GM19043 (cell line): ENCODE results near the gene KRT82.

Source experiments
- ATAC-seq: cut with Tn5 transposase; IDR thresholded peaks from one replicate; pipeline ENCODE4 v1.9.1; 2021; ENCODE audit warnings: low read depth; ENCODE audit not compliant: unreplicated experiment

KRT82 gene

DNA sequence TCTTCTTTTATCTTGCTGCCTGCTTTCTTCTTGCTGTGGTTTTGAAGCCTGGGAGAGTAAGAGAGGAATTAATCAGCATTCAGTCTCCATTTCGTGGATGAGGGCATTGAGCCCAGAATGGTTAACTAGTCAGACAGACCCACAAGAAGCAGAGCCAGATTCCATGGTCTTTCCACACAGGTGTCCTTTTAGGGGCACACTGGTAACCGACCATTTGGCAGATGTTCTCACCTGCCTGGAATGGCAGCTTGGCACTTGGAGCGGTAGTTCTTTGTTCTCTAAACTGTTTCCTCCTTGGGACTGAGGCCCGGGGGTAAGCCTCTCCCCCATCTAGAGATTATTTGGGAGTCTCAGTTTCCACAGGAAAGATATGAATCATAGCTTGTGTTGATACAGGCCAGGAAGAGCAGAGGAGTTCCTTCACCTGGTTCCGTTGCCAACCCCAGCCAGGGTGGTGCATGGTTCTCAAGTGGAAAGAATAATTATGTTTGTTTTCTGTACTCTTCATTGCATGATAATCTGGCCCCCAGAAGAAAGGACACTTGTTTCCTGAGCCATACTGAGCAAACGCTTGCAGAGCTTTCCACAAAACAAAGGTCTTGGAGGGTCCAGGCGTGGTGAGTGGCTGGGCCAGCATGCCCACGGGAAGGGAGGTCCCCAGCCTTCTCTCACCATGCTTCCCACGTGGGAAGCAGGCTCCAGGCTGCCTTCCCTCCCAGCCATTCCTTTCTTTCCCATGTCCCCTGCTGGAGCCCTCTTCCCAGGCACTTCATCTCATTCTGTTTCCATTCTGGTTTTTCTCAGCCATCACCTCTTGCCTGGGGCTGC lies 30.1 kb upstream of the KRT82 start:
- ATAC-seq = no peak

GRCh38 chr12:52435659-52435999 lies 29.5 kb upstream of the KRT82 start:
- ATAC-seq = no peak

- no peak for ATAC-seq
Observed at GRCh38 chr12:52434760-52435530, 28.8 kb upstream of the KRT82 start.

DNA sequence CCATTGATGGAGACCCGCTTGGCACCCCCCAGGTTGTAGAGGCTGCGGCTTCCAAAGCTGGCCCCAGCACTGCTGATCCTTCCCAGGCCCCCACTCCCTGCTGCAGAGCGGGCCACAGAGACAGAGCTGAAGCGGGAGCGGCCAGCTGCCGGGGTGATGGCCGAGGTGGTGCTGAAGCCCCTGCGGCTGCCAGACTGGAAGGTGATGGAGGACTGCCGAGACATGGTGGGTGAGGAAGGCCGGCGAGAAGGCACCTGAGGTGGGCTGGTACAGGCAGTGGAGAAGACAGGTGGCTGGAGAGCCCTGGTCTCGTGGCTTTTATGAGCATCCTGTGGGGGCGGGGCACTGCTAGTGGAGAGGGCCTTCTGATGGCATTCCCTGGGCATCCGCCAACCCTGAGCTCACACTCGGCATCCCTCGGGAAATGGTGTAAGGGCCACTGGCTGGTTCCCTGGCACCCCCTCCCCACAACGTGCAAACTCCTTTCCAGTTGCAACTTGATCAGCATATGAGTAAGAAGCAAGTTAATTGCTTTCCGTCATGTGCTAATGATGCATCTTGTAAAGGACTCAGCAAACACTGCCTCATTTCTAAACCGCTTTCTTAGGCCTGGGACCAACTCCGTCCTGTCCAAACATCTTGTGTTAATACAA lies 28.1 kb upstream of the KRT82 start, which contains the start of gene KRT75:
TSS of gene KRT75 (minus strand) at position 291 of the 653 bp plus-strand sequence. CDS start at position 224, 67 bp downstream.
- ATAC-seq = no peak

- ATAC-seq = no peak
Observed at GRCh38 chr12:52433501-52434080, 27.5 kb upstream of the KRT82 start.

GRCh38 chr12:52432559-52433207 lies 26.5 kb upstream of the KRT82 start:
- no peak for ATAC-seq

- ATAC-seq = no peak
Observed at GRCh38 chr12:52428121-52428520, 22.0 kb upstream of the KRT82 start.

DNA sequence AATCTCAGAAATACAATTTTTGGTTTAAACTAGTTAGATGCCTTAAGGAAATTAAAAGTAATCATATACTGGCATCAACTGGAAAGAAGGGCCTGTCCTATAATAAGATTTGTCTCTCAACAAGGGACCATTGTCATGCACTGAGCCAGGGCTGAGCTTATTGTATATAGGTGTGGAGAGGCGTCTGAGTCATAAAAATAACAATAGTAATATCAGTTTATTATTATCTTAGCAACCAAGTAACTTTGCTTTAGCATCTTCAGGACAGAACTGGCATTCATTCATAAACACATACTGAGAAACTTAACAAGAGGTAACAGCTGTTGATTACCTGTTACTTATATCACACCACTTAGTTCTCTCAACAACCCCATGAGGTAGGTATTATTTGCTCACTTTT lies 20.9 kb upstream of the KRT82 start:
- no peak for ATAC-seq

DNA sequence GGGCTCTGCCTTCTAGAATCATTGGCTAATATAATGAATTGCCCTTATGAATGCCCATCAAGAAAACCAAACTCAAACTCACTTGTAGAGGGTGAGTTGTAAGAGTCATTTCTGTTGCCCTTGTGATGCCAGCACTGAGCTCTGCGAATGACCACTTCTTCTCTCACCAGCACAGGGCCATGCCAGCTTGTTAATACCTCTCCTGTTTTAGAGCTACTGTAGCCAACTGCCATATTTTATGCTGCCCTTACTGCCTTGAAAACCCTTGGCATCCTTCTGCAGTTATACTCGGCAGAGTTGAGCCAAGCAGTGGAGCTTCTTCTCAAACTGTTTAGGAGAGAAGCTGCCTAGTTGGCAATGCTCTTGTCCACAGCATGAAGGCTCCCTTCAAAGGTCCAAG lies 19.9 kb upstream of the KRT82 start:
- ATAC-seq = no peak

DNA sequence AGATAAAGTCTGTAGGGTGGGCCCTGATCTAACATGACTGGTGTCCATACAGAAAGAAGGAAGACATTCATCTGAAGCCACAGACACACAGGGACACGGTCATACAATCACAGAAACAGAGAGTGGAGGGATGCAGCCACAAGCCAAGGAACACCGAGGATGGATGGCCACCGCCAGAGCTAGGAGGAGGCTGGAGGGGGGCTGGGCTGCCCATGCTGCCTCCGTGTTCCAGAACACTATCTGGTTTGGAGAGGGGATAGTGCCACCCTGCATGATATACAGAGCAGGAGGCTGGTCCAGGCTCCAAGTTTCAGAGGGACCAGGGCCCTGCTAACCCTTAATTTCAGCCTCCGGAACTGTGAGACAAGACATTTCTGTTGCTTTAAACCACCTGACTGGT lies 19.3 kb upstream of the KRT82 start:
- ATAC-seq = no peak

DNA sequence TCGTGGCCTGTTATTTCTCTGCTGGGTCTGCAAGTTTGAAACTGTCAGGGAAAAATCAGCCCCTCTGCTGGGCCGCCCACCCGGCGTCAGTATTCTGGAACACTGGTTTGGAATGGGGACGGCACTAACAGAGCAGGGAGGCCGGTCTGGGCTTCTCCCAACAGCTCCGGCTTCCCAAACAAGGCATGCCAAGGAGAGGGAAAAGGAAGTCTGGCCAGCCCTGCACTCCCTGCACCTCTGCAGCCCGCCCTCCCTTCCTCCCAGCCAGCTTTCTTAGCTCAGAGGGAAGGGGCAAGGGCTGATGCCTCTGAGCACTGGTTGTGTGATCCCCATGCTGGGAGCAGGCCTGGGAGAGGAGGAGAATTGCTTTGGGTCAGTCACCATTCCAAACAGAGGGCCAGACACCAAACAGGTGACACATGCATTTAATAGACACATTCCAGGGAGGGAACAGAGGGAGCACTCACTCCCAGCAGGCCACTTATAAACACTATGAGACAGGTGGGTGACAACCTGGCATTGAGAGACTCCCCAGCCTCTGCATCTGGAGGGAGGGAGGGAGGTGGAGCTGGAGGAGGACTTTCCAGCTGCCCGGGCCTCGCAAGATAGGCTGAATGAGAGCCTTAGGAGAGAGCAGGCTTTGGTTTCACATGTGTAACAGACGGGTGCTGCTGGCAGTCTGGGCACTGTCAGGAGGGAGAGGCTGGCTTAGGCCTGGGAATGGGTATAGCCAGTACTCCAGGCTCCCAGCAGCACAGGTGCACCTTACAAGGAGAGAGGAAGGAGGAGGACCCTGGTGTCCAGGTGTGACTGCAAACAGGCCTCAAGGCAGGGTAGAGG lies 17.7 kb upstream of the KRT82 start:
- ATAC-seq = no peak

DNA sequence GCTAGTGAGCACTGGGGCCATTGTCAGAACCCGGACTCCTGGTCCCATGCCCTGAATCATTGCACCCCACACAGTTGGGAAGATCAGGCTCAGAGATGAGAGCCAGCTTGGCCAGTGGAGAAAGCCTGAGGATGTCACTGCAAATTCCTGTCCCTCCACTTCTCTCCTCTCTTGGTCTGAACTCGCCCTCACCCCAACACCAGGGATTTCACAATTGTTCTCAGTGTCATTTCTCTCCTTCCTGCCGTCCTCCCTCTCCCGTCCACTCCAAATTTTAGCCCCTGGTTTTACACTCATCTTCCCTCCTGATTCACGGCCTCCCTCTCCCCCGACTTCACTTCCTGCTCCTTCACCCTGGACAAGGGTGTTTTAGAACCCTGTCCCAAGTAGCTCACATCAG lies 16.9 kb upstream of the KRT82 start:
- no peak for ATAC-seq

GRCh38 chr12:52419656-52420055 lies 13.5 kb upstream of the KRT82 start:
- ATAC-seq = no peak

GRCh38 chr12:52418576-52419110 lies 12.5 kb upstream of the KRT82 start:
- ATAC-seq = no peak

- no peak for ATAC-seq
Observed at GRCh38 chr12:52417740-52418139, 11.6 kb upstream of the KRT82 start.

GRCh38 chr12:52416795-52417194 lies 10.7 kb upstream of the KRT82 start:
- ATAC-seq = no peak

- no peak for ATAC-seq
Observed at GRCh38 chr12:52415870-52416750, 10.0 kb upstream of the KRT82 start.

- ATAC-seq = no peak
Observed at GRCh38 chr12:52414936-52415335, 8.8 kb upstream of the KRT82 start.
